ENCODE measurements around the gene PTBP1.

PTBP1 gene

DNA sequence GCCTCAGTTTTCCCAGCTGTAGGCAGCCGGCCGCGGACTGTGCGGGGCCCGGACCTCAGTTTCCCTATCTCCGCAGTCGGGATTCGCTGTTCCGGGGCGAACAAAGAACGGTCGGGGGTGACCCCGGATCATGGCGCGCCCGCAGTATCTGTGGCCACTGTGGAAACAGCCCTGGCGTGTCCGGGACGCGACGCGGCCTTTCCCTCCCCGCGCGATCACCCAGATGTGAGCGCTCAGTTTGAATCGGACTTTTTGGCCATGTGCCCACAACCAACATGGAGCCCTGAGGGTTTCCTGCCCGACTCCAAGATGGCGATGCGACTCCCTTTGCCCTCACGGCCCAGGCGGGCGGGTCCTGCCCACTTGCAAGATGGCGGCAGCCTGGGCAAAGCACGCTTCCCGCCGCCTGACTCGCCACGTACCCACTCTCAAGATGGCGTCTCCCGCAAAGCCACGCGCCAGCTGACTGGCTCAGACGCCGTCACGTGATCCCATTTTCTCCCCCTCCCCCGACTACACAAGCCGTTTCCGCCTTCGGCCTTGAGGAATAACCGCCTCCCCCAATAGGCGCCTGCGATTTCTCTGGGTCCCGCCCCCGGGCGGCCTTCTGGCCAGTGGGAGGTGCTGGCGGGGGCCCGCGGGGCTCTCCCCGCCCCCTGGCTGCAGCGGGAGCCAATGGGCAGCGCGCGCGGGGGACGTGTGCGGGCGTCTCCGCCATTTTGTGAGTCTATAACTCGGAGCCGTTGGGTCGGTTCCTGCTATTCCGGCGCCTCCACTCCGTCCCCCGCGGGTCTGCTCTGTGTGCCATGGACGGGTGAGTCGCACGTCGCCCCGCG is at the start of gene PTBP1:
Gene PTBP1 (plus strand): TSS at position 761 of the 836 bp plus-strand sequence. CDS start 46 bp downstream, at position 807.
- peak; percentile 98 to 99 for DNase-seq

- no peak for DNase-seq
These were observed 49.0 kb upstream of the PTBP1 start for GRCh38 chr19:748274-748598.

DNA sequence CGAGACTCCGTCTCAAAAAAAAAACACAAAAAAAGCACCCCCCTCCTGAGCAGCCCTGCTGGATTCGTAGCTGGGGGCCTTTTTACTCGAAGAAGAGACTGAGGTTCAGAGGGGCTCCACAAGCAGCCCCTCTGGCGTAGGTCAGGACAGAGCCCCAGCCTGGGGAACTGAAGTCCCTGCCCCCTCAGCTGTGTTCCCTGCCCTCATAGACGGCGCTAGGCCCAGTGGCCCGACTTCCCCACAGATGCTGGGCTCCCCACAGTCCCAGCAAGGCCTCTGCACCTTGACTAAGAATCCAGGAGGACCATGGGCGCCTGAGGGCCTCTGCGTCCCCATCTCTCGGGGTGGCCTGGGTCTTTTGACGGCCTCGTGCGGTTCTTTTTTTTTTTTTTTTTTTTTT is 47.4 kb upstream of the PTBP1 start:
- no peak for DNase-seq

GRCh38 chr19:750640-751423 is 46.4 kb upstream of the PTBP1 start, which contains the start of gene MISP:
TSS of gene MISP (plus strand) at chr19:751112. CDS start at chr19:756947, 5,835 bp downstream.
- DNase-seq: no peak

DNA sequence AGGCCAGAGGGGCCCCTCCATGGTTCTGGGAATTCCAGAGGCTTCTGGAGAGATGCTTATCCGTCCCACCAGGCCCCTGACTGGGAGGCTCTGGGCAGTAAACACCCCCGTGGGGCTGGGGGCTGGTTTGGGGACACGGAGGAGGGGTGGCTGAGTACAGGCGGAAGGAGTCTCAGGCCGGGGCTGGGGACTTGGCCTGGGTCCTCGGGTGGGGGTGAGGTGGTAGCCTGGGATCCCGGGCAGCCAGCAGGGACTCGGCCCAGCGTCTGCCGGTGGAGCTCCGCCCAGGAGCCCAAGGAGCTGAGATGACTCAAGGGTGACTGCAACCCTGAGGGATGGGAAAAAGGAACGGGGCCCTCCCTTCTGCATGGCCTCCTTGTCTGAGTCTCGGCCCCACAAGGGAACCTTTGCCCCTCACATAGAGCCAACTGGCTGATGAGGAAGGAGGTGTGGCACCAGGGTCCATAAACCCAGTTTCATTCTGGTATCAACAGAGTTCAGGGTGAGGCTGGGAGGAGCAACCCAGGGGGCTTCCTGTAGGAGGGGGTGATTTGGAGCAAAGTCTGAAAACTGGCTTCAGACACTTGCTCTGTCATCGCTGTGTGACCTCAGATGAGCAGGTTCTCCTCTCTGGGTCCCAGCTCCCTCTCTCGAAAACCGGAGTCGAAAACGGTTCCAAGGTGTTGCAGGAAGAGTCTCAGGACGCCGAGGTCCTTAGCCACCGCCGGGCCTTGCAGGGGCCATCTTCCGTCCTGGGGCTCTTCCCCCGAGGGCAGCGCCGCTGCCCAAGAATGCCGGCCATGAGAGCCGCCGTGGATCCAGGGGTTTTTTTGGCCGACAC is 45.5 kb upstream of the PTBP1 start:
- peak; percentile 67 to 70 for DNase-seq

DNA sequence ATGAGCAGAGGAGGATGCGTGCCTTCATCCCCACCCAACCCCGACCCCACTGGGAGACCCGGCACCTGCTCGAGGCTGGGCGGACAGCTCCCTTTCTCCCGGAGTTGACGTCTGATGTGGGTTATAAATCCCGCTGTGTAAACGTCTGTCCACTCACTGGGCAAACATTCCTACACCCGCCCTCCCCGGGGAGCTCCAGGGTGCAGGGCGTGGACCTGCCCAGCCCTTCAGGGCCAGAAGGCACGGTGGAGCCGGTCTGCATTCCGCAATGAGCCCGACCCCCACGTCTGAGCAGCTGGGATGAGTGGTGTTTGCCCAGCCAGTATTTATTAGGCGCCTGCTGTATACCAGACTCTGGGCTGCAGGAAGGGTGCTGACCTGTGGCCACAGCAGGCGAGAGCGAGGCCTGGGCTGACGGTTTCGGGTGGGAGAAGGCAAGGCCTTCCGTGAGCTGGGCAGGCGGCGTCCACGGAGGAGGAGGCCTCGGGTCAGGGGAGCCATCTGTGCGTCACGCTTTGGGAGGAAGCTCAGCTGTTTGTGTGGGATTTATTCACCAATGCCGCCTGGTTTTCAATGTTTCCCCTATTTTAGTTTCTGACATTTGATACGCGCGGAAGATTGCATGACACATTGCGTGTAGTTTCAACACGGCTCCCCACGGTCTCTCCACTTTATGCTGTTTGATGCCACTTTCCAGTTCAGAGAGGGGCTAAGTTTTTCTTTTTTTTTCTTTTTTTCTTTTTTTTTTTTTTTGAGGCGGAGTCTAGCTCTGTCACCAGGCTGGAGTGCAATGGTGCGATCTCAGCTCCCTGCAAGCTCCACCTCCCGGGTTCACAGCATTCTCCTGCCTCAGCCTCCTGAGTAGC is 44.4 kb upstream of the PTBP1 start:
- peak; percentile 63 to 79 for DNase-seq

DNA sequence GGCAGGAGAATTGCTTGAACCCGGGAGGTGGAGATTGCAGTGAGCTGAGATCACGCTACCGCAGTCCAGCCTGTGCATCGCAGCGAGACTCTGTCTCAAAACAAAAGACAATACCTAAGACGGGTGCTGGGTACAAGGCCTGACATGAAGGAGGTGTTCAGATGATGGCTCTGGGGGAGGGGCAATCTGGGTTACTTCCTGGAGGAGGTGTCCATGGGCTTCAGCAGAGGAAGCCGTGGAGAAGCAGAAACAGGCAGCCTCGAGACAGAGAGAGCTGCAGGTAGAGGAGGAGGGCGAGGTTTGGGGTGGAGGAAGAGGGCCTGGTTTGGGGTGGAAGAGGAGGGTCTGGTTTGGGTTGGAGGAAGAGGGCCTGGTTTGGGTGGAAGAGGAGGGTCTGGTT is 42.7 kb upstream of the PTBP1 start:
- DNase-seq: no peak

GRCh38 chr19:755063-755462 is 42.2 kb upstream of the PTBP1 start:
- DNase-seq: no peak

DNA sequence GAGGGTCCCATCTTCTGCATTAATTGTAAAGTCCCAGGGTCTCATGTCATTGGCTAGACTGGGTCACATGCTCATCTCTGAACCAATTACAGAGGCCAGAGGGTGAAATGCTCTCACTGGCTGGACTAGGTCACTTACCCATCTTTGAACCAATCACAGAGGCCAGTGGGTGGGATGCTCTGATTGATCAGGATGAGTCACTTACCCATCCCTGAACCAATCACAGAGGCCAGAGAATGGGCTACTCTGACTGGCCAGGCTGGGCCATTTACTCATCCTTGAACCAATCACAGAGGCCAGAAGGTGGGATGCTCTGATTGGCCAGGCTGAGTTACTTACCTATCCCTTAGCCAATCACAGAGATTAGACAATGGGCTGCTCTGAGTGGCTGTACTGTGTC is 41.0 kb upstream of the PTBP1 start:
- no peak for DNase-seq

DNA sequence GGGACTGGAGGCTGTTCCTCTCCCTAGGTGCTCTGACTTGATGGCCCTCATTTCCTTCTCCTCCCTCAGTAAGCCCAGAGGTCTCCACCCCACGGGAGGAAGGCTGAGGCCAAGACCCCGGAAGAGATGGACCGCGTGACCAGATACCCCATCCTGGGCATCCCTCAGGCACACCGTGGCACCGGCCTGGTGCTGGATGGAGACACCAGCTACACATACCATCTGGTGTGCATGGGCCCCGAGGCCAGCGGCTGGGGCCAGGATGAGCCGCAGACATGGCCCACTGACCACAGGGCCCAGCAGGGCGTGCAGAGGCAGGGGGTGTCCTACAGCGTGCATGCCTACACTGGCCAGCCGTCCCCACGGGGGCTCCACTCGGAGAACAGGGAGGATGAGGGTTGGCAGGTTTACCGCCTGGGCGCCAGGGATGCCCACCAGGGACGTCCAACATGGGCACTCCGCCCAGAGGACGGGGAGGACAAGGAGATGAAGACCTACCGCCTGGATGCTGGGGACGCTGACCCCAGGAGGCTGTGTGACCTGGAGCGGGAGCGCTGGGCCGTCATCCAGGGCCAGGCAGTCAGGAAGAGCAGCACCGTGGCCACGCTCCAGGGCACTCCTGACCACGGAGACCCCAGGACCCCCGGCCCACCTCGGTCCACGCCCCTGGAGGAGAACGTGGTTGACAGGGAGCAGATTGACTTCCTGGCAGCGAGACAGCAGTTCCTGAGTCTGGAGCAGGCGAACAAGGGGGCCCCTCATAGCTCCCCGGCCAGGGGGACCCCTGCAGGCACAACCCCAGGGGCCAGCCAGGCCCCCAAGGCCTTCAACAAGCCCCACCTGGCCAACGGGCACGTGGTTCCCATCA is 40.2 kb upstream of the PTBP1 start:
- DNase-seq: no peak

GRCh38 chr19:757811-758668 is 39.2 kb upstream of the PTBP1 start:
- no peak for DNase-seq

DNA sequence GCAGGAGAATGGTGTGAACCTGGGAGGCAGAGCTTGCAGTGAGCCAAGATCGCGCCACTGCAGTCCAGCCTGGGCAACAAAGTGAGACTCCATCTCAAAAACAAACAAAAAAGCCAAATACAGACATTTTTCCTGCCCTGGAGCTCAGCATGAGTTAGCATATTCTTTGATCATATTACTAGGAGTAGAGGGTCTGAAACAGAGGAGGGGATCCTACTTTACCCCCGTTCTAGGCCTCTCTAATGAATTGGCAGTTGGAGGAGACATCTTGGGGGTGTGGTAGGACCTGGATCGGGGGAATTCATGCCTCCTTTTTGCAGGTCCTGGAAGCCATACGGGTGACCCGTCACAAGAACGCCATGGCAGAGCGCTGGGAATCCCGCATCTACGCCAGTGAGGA is 34.1 kb upstream of the PTBP1 start:
- no peak for DNase-seq

- no peak for DNase-seq
These were observed 33.4 kb upstream of the PTBP1 start for GRCh38 chr19:763869-764268.

DNA sequence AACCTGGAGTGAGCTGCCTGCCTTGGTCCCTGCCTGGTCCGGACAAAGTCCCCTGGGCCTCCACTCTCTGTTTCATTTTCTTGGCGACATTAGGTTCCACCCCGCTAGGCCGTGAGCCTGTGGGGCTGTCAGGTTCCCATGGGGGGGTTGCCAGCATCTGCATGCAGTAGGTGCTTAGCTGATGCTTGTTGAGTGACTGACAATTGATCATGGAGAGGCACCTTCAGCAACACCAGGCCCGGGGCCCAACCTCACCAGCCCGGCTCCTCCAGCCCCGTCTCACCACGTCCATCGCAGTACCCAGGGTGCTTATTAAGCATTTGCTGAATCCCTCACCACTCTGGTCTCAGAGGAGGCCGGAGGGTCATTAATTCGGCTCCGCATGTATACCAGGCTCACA is 33.0 kb upstream of the PTBP1 start:
- no peak for DNase-seq

- no peak for DNase-seq
These were observed 32.0 kb upstream of the PTBP1 start for GRCh38 chr19:765179-765738.

GRCh38 chr19:768424-768823 is 28.8 kb upstream of the PTBP1 start:
- DNase-seq: no peak

DNA sequence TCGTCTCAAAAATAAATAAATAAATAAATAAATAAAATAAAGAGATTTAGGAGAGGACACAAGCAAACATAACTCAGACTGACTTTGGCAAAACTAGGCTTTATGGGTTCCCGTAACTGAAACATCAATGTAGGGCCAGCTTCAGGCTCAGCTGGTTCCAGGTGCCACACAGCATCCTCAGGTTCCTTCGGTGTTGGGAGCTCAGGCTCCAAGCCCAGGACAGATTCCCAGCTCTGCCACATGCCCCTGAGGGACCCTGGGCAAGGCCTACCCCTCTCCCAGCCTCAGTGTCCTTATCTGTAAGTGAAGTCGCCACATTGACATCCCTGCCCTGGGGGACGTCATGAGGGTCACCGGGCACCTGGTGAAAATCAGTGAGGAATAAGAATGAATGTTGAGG is 27.6 kb upstream of the PTBP1 start:
- DNase-seq: no peak

- peak; percentile 59 to 66 for DNase-seq
These were observed 25.9 kb upstream of the PTBP1 start for GRCh38 chr19:771332-771785.

DNA sequence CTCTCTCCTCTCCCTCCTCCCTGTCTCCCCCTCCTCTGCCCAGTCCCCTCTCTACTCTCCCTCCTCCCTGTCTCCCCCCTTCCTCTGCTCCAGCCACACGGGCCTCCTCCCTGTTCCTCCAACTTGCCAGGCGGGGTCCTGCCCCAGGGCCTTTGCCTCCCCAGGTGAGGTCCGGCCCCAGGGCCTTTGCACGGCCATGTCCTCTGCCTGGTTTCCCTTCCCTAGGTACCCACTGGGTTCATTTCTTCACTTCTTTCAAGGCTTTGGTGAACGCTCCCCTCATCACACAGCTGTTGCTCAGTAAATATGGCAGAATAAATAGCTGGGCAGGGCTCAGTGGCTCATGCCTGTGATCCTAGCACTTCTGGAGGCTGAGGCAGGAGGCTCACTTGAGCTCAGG is 25.2 kb upstream of the PTBP1 start:
- DNase-seq: no peak
